GM12891 (cell line): ENCODE data around the gene RNASEH2B.

Source experiments
- DNase-seq: peaks from one replicate; pipeline ENCODE4 v3.0.0; 2011; ENCODE audit warnings: low spot score; ENCODE audit not compliant: insufficient read length
- FAIRE-seq: peaks from 2 replicates; lab custom pipeline; 2011; peaks lifted over from hg19 to GRCh38; lab: Jason Lieb, UNC
- PAX5 ChIP-seq: IDR thresholded peaks from 2 replicates; pipeline ENCODE4 v1.6.1; 2011; ENCODE audit warnings: low read length, moderate library complexity, mild to moderate bottlenecking; ENCODE audit not compliant: insufficient read depth, severe bottlenecking
- POLR2A ChIP-seq: IDR thresholded peaks from 2 replicates; pipeline ENCODE4 v1.6.1; 2011; ENCODE audit warnings: low read depth, low read length, control low read depth
- POLR2AphosphoS5 ChIP-seq: IDR thresholded peaks from 2 replicates; pipeline ENCODE4 v1.6.1; 2011; ENCODE audit warnings: low read depth, low read length, control low read depth
- POU2F2 ChIP-seq: IDR thresholded peaks from 2 replicates; pipeline ENCODE4 v1.6.1; 2011; ENCODE audit warnings: low read depth, mild to moderate bottlenecking, control low read depth, low read length, moderate library complexity
- SPI1 ChIP-seq: IDR thresholded peaks from 2 replicates; pipeline ENCODE4 v1.6.1; 2011; ENCODE audit warnings: low read depth, low read length, control low read depth
- TAF1 ChIP-seq: IDR thresholded peaks from 2 replicates; pipeline ENCODE4 v1.6.1; 2011; ENCODE audit warnings: low read depth, low read length, control low read depth

The RNASEH2B gene

DNA sequence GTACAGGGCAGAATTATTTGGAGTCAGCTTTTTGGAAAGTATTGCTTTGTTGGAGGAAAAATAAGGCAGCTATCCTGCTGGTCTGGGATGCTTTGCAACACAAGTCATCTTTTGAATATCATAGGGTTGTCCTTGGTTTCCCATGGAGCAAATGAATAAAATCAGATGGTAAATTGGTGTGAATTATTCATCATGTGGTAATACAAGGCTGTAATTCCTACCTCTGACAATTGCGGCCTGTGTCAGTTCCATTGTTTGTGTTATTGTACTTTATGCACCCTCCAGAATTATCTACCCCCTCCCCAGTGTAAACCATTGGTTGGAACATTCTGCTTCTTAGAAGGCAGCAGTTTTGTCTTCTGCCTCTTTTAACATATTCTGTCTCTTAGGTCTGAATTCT lies 46.2 kb downstream of the RNASEH2B start:
- FAIRE-seq (no peak), DNase-seq (no peak)
- TF ChIP-seq SPI1 (no peak), POU2F2 (no peak), TAF1 (no peak), PAX5 (no peak), POLR2AphosphoS5 (no peak), POLR2A (no peak)

DNA sequence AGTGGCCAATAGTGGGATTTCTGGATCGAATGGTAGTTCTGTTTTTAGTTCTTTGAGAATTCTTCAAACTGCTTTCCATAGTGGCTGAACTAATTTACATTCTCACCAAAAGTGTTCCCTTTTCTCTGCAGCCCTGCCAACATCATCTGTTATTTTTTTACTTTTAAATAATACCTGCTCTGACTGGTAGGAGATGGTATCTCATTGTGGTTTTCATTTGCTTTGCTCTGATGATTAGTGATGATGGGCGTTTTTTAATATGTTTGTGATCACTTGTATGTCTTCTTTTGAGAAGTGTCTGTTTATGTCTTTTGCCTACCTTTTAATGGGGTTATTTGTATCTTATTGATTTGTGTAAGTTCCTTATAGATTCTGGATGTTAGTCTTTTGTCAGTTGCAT lies 48.0 kb downstream of the RNASEH2B start:
- FAIRE-seq (no peak), DNase-seq (no peak)
- TF ChIP-seq SPI1, result no peak
- no peak for TF ChIP-seq POLR2A
- TF ChIP-seq POLR2AphosphoS5, result no peak
- TF ChIP-seq TAF1, result no peak
- no peak for TF ChIP-seq POU2F2
- TF ChIP-seq PAX5, result no peak

DNA sequence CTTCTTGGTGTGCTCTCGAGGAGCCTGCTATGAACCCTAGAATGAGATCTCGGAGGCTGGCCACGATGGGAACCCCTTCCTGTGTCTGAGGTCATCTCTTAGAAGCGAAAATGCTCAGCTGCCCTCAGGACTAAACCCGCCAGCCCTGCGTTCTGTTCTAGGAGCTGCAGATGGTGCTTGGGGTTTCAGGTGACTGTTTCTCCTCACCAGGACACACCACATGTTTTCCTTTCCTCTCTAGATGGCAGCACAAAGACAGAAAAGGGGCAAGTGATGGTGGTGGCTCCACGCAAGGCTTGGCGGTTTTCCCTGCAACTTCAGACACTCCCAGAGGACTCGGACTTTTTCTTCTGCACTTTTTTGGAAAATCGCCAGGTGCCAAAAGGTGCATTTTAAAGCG lies 60.1 kb downstream of the RNASEH2B start:
- no peak for TF ChIP-seq POLR2AphosphoS5
- TF ChIP-seq SPI1, result no peak
- no peak for TF ChIP-seq POU2F2
- no peak for TF ChIP-seq TAF1
- no peak for TF ChIP-seq POLR2A
- TF ChIP-seq PAX5, result no peak
- no peak for FAIRE-seq
- DNase-seq, result no peak

DNA sequence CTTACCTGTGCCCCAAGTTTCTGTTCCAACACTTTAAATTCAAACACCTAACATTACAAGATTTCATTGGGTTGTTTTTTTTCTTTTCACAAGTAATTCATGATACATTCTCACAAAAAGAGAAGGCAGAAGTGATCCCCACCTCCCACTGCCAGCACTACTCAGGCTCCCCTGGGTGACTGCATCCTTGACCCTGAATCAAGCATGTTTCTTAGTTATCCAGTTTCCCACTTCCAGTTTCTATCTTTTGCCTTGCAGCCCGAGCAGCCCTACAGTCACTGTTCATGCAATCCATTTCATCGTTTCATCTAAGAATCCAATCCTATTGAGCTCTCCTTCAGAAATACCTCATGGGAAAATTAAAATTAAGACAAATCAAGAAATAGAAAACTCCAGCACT lies 61.4 kb downstream of the RNASEH2B start:
- FAIRE-seq, result no peak
- no peak for TF ChIP-seq PAX5
- no peak for TF ChIP-seq SPI1
- no peak for TF ChIP-seq POU2F2
- no peak for TF ChIP-seq TAF1
- no peak for TF ChIP-seq POLR2AphosphoS5
- TF ChIP-seq POLR2A, result no peak
- DNase-seq, result no peak

DNA sequence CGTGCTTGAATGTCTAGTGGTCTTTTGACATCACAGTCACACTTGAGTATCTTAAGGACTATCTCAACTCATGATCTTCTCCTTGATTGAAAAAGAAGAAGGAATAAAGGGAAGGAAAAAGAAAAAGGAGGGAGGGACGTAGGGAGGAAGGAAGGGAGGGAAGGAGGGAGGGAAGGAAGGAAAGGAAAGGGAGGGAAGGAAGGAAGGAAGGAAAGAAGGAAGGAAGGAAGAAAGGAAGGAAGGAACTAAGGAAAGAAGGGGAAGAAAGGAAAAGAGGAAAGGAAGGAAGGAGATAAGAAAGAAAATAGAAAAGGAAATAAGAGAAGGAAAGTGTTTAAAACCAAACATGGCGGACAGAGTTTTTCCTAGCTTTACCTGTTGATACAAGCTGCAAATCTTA lies 64.7 kb downstream of the RNASEH2B start:
- TF ChIP-seq PAX5 (no peak), POLR2A (no peak), SPI1 (no peak), POLR2AphosphoS5 (no peak)
- no peak for DNase-seq
- FAIRE-seq, result no peak

DNA sequence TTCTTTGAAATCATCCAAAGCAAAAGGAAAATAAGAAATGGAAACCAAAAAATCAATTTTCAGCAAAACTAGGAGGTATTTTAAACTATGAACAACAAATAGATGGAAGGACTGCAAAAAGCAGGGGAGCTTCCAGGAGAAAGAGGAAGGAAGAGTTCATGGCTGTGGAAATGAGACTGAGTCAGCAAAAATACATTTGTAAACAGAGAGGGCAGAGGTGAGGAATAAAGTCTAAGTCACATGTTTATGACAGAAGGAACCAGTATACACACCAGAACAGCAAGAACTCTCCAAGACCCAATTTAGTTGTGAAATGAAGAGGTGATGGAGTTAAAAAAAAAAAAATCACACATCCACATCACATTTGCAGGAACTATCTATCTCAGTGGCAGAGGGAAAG lies 69.6 kb downstream of the RNASEH2B start:
- TF ChIP-seq POLR2A, result no peak
- FAIRE-seq (no peak), DNase-seq (no peak)

DNA sequence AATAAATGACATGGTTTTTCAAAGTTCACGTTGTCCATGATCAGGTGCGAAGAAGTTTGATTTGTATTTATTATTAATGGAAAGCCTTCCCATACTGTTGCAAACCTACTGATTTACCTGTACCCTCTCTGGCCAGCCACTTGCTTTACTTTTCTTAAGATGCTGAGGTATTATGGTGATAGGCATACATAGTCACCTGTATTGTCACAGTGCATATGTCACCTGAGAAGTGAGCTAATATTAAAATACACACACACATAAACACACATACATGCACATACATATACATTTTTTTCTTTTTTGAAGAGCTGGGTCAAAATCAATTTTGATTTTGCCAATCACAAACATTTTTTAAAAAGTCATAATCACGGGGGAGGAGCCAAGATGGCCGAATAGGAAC lies 72.1 kb downstream of the RNASEH2B start:
- no peak for TF ChIP-seq PAX5
- TF ChIP-seq POLR2AphosphoS5, result no peak
- TF ChIP-seq SPI1, result no peak
- no peak for TF ChIP-seq TAF1
- no peak for TF ChIP-seq POU2F2
- TF ChIP-seq POLR2A, result no peak
- no peak for DNase-seq
- no peak for FAIRE-seq

DNA sequence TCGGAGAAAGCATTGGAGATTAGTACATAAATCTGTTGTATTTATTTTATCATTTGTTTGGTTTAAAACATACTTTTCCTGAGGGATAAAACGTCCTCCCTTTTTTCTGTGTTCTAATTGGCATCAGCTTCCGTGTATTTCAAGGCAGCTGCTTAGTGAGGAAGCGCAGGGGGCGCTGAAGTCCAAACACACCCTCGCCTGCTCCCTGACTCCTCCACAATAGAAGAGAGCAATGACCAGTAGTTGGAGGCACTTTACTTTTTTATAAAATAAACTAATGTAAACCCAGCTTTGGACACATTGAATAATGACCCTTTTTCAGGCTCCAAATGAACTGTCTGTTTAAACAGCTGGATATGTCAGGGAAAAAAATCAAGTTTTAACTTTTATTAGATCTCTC lies 79.9 kb downstream of the RNASEH2B start:
- DNase-seq (no peak), FAIRE-seq (no peak)
- TF ChIP-seq TAF1 (no peak), POLR2A (no peak), POLR2AphosphoS5 (no peak), SPI1 (no peak), POU2F2 (no peak), PAX5 (no peak)

DNA sequence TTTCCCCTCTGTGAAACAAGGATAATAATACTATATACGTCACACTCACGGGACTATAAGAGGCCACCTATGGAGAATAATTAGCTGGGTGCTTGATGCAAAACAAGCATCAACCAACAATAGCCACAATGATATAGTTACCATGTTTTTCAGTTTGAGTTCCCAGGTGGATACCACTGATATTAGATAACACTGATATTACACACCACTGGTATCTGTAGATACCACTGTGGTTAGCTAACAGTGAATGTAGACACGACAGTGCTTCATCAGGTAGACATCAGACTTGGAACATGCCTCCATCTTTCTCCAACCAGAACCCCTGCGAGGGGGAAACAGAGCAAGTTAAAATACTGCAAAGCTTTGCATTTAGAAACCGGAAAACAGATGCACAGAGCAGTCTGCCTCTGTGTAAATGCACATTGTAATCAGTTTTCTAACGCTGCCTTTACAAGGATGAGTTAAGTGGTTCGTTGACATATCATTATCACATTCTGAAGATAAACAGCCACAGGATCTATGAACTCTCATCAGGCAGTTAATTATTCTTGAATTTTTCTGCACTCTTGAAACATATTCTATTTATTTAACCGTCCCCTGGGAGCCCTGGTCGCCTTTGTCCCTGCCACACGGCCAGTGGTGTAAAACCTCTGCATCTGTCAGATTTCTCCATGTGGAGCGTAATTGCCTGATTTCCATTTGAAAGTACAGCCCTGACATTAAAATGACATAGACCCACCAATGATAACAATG lies 80.7 kb downstream of the RNASEH2B start:
- TF ChIP-seq PAX5, result no peak
- no peak for TF ChIP-seq SPI1
- no peak for TF ChIP-seq POU2F2
- TF ChIP-seq POLR2A, result no peak
- no peak for TF ChIP-seq POLR2AphosphoS5
- TF ChIP-seq TAF1, result no peak
- peak; percentile 61 for FAIRE-seq
- no peak for DNase-seq
